ENCODE data around the gene DNAJB6.

The DNAJB6 gene

GRCh38 chr7:157391036-157391710 lies 54.4 kb downstream of the DNAJB6 start:
- H3K4me3 ChIP-seq (ENCODE audit: low read length), result no peak overlapping the region

GRCh38 chr7:157392256-157393037 lies 55.6 kb downstream of the DNAJB6 start:
- no peak for TF ChIP-seq ZNF274 (IDR thresholded peaks at IDR 0.05; ENCODE audit: low read depth, low read length)

More at GRCh38 chr7:157391036-157391710, 54.4 kb downstream of the DNAJB6 start:
- TF ChIP-seq ZNF274 (IDR thresholded peaks at IDR 0.05; ENCODE audit: low read depth, low read length), result no peak

GRCh38 chr7:157394246-157395191 lies 57.7 kb downstream of the DNAJB6 start:
- no peak for TF ChIP-seq ZNF274 (IDR thresholded peaks at IDR 0.05; ENCODE audit: low read depth, low read length)
- no peak overlapping the region for H3K4me3 ChIP-seq (ENCODE audit: low read length)

More at GRCh38 chr7:157392256-157393037, 55.6 kb downstream of the DNAJB6 start:
- H3K4me3 ChIP-seq (ENCODE audit: low read length), result no peak overlapping the region

GRCh38 chr7:157395206-157395605 lies 58.4 kb downstream of the DNAJB6 start:
- no peak for TF ChIP-seq ZNF274 (IDR thresholded peaks at IDR 0.05; ENCODE audit: low read depth, low read length)
- H3K4me3 ChIP-seq (ENCODE audit: low read length), result no peak overlapping the region

GRCh38 chr7:157396316-157397035 lies 59.7 kb downstream of the DNAJB6 start:
- TF ChIP-seq ZNF274 (IDR thresholded peaks at IDR 0.05; ENCODE audit: low read depth, low read length), result no peak
- H3K4me3 ChIP-seq (ENCODE audit: low read length), result no peak overlapping the region

- H3K4me3 ChIP-seq (ENCODE audit: low read length), result no peak overlapping the region
Measured at GRCh38 chr7:157397036-157397720, 60.4 kb downstream of the DNAJB6 start.

GRCh38 chr7:157397731-157398691 lies 61.2 kb downstream of the DNAJB6 start:
- no peak for TF ChIP-seq ZNF274 (IDR thresholded peaks at IDR 0.05; ENCODE audit: low read depth, low read length)
- no peak overlapping the region for H3K4me3 ChIP-seq (ENCODE audit: low read length)

More at GRCh38 chr7:157397036-157397720, 60.4 kb downstream of the DNAJB6 start:
- no peak for TF ChIP-seq ZNF274 (IDR thresholded peaks at IDR 0.05; ENCODE audit: low read depth, low read length)

GRCh38 chr7:157399086-157399687 lies 62.4 kb downstream of the DNAJB6 start:
- no peak for TF ChIP-seq ZNF274 (IDR thresholded peaks at IDR 0.05; ENCODE audit: low read depth, low read length)
- H3K4me3 ChIP-seq (ENCODE audit: low read length), result no peak overlapping the region

GRCh38 chr7:157400171-157400860 lies 63.5 kb downstream of the DNAJB6 start:
- no peak overlapping the region for H3K4me3 ChIP-seq (ENCODE audit: low read length)
- TF ChIP-seq ZNF274 (IDR thresholded peaks at IDR 0.05; ENCODE audit: low read depth, low read length), result no peak

GRCh38 chr7:157401567-157402387 lies 65.0 kb downstream of the DNAJB6 start:
- TF ChIP-seq ZNF274 (IDR thresholded peaks at IDR 0.05; ENCODE audit: low read depth, low read length), result no peak
- H3K4me3 ChIP-seq (ENCODE audit: low read length), result no peak overlapping the region
